Mesendoderm (in vitro differentiated cells): Measurements from ENCODE around the gene SSMEM1.
"Not testable (repeated sequence)": the region's sequence is repeated elsewhere in the genome, so short reads cannot be mapped to it uniquely, and the experiment has no call there.

Experiments used
- DNase-seq: peaks from one replicate; pipeline ENCODE4 v3.0.0; 2013
- H2AK5ac ChIP-seq: 2 replicates; pipeline ENCODE4 v1.6.1; 2013; ENCODE audit warnings: low read length, inconsistent platforms
- H2BK120ac ChIP-seq: 2 replicates; pipeline ENCODE4 v1.6.1; 2013; ENCODE audit warnings: low read depth, mild to moderate bottlenecking, low read length, moderate library complexity, mixed read lengths
- H2BK15ac ChIP-seq: replicated peaks from 2 replicates; pipeline ENCODE4 v1.6.1; 2013; ENCODE audit warnings: low read depth, mild to moderate bottlenecking, moderate library complexity
- H2BK5ac ChIP-seq: 2 replicates; pipeline ENCODE4 v1.6.1; 2013; ENCODE audit warnings: low read length, inconsistent platforms
- H3K18ac ChIP-seq: 2 replicates; pipeline ENCODE4 v1.6.1; 2013; ENCODE audit warnings: mild to moderate bottlenecking, low read length, mixed read lengths
- H3K23ac ChIP-seq: one replicate; pipeline ENCODE4 v1.6.1; 2013; ENCODE audit warnings: low read length
- H3K27ac ChIP-seq: 2 replicates; pipeline ENCODE4 v1.5.1; 2013; ENCODE audit warnings: low read depth, mild to moderate bottlenecking, inconsistent platforms, low read length, moderate library complexity
- H3K27me3 ChIP-seq: 2 replicates; pipeline ENCODE4 v1.6.1; 2013; ENCODE audit warnings: low read length, control low read depth, mild to moderate bottlenecking, inconsistent platforms; ENCODE audit not compliant: insufficient read depth, poor library complexity
- H3K36me3 ChIP-seq: 2 replicates; pipeline ENCODE4 v1.6.1; 2013; ENCODE audit warnings: low read length, inconsistent platforms; ENCODE audit not compliant: control insufficient read depth, insufficient read depth
- H3K4ac ChIP-seq: one replicate; pipeline ENCODE4 v1.6.1; 2013; ENCODE audit warnings: low read depth, mild to moderate bottlenecking, low read length, moderate library complexity
- H3K4me1 ChIP-seq: 2 replicates; pipeline ENCODE4 v1.6.1; 2013; ENCODE audit warnings: low read depth, low read length, inconsistent platforms; ENCODE audit not compliant: control insufficient read depth
- H3K4me2 ChIP-seq: 2 replicates; pipeline ENCODE4 v1.6.1; 2013; ENCODE audit warnings: low read length
- H3K4me3 ChIP-seq: 2 replicates; pipeline ENCODE4 v1.5.1; 2013; ENCODE audit warnings: mild to moderate bottlenecking, low read length
- H3K56ac ChIP-seq: one replicate; pipeline ENCODE4 v1.6.1; 2013; ENCODE audit warnings: low read length
- H3K79me1 ChIP-seq: 2 replicates; pipeline ENCODE4 v1.6.1; 2013; ENCODE audit warnings: low read length, inconsistent platforms
- H3K79me2 ChIP-seq: 2 replicates; pipeline ENCODE4 v1.6.1; 2013; ENCODE audit warnings: mild to moderate bottlenecking, low read length; ENCODE audit not compliant: control insufficient read depth, insufficient read depth
- H3K9ac ChIP-seq: 2 replicates; pipeline ENCODE4 v1.6.1; 2013; ENCODE audit warnings: low read length, inconsistent platforms
- H4K5ac ChIP-seq: one replicate; pipeline ENCODE4 v1.6.1; 2013; ENCODE audit warnings: low read length
- H4K8ac ChIP-seq: one replicate; pipeline ENCODE4 v1.6.1; 2013; ENCODE audit warnings: low read depth, mild to moderate bottlenecking, control low read depth, low read length, moderate library complexity
- WGBS: extraction: QIAGEN DNeasy Blood & Tissue Kit; methylation state at CpG from one replicate; pipeline ENCODE4 v1.1.7; 2013; ENCODE audit warnings: low lambda C conversion rate, missing lambda C conversion rate; ENCODE audit not compliant: insufficient coverage; ENCODE audit errors: extremely low coverage; 5-methylcytosine and 5-hydroxymethylcytosine counted together

Gene SSMEM1

GRCh38 chr7:130243486-130243885, 35.8 kb downstream of the SSMEM1 start:
- not testable (repeated sequence) for H3K27me3 ChIP-seq, H3K4ac ChIP-seq, H4K5ac ChIP-seq, H2BK120ac ChIP-seq, H3K56ac ChIP-seq, H3K4me1 ChIP-seq, H3K4me3 ChIP-seq, H3K9ac ChIP-seq, H3K36me3 ChIP-seq, H3K23ac ChIP-seq, H4K8ac ChIP-seq, DNase-seq, H3K4me2 ChIP-seq, H2BK5ac ChIP-seq, H2AK5ac ChIP-seq, H2BK15ac ChIP-seq, H3K18ac ChIP-seq, H3K27ac ChIP-seq, H3K79me1 ChIP-seq, H3K79me2 ChIP-seq
- WGBS = no CpG with 5 or more reads among the region's 1 CpG

- not testable (repeated sequence) for H3K27ac ChIP-seq, H3K56ac ChIP-seq, H2BK5ac ChIP-seq, H3K4me1 ChIP-seq, H2BK15ac ChIP-seq, H3K36me3 ChIP-seq, H3K4me3 ChIP-seq, H3K4ac ChIP-seq, H2AK5ac ChIP-seq, H2BK120ac ChIP-seq, H3K79me1 ChIP-seq, H3K79me2 ChIP-seq, H3K18ac ChIP-seq, DNase-seq, H3K27me3 ChIP-seq, H3K23ac ChIP-seq, H4K5ac ChIP-seq, H4K8ac ChIP-seq, H3K9ac ChIP-seq, H3K4me2 ChIP-seq
- WGBS = no CpG with 5 or more reads among the region's 1 CpG
These were observed 38.8 kb downstream of the SSMEM1 start for GRCh38 chr7:130246491-130246890.

GRCh38 chr7:130248842-130249241, 41.2 kb downstream of the SSMEM1 start:
- not testable (repeated sequence) for H3K4me1 ChIP-seq, H3K18ac ChIP-seq, H2BK15ac ChIP-seq, H3K56ac ChIP-seq, H3K27me3 ChIP-seq, H2BK5ac ChIP-seq, H3K4ac ChIP-seq, H3K79me2 ChIP-seq, H3K79me1 ChIP-seq, H2BK120ac ChIP-seq, H3K23ac ChIP-seq, H3K36me3 ChIP-seq, H4K8ac ChIP-seq, H3K9ac ChIP-seq, H3K27ac ChIP-seq, H2AK5ac ChIP-seq, H3K4me3 ChIP-seq, H3K4me2 ChIP-seq, H4K5ac ChIP-seq, DNase-seq
- no CpG with 5 or more reads among the region's 5 CpGs for WGBS

- H3K18ac ChIP-seq, H2BK15ac ChIP-seq, H3K27ac ChIP-seq, H3K4me2 ChIP-seq, H4K5ac ChIP-seq, H3K27me3 ChIP-seq, H3K56ac ChIP-seq, H3K4ac ChIP-seq, DNase-seq, H2BK120ac ChIP-seq, H3K79me2 ChIP-seq, H3K36me3 ChIP-seq, H3K23ac ChIP-seq, H3K4me1 ChIP-seq, H4K8ac ChIP-seq, H3K79me1 ChIP-seq, H3K9ac ChIP-seq, H2BK5ac ChIP-seq, H3K4me3 ChIP-seq, H2AK5ac ChIP-seq: not testable (repeated sequence)
- no CpG with 5 or more reads among the region's 3 CpGs for WGBS
These were observed 42.0 kb downstream of the SSMEM1 start for GRCh38 chr7:130249626-130250025.

GRCh38 chr7:130254555-130254954, 46.9 kb downstream of the SSMEM1 start:
- Histone ChIP-seq H3K9ac (no peak overlapping the region), H3K23ac (no peak overlapping the region), H3K56ac (no peak overlapping the region), H3K79me2 (no peaks in the 10 kb centered on the region), H3K18ac (no peak overlapping the region), H3K4ac (no peak overlapping the region), H3K4me1 (no peaks in the 10 kb centered on the region), H4K8ac (no peak overlapping the region), H3K36me3 (no peaks in the 10 kb centered on the region), H4K5ac (no peak overlapping the region), H2BK120ac (no peak overlapping the region), H3K27ac (no peak overlapping the region), H3K4me3 (no peak overlapping the region), H3K79me1 (no peaks in the 10 kb centered on the region), H2BK15ac (no peak overlapping the region), H3K27me3 (no peaks in the 10 kb centered on the region), H3K4me2 (no peak overlapping the region), H2BK5ac (no peak overlapping the region), H2AK5ac (no peak overlapping the region)
- no CpG with 5 or more reads among the region's 6 CpGs for WGBS
- DNase-seq = no peak

GRCh38 chr7:130256704-130257103, 49.0 kb downstream of the SSMEM1 start:
- Histone ChIP-seq H3K79me1 (no peaks in the 10 kb centered on the region), H3K79me2 (no peaks in the 10 kb centered on the region), H3K4me2 (no peak overlapping the region), H3K36me3 (no peaks in the 10 kb centered on the region), H4K5ac (no peak overlapping the region), H3K18ac (no peak overlapping the region), H2BK5ac (no peak overlapping the region), H3K56ac (no peak overlapping the region), H4K8ac (no peak overlapping the region), H3K23ac (no peak overlapping the region), H3K27ac (no peak overlapping the region), H2AK5ac (no peak overlapping the region), H3K9ac (no peak overlapping the region), H3K4ac (no peak overlapping the region), H3K4me3 (no peak overlapping the region), H2BK120ac (no peak overlapping the region), H3K4me1 (no peaks in the 10 kb centered on the region), H2BK15ac (no peak overlapping the region), H3K27me3 (no peaks in the 10 kb centered on the region)
- DNase-seq = no peak
- WGBS = no CpG with 5 or more reads among the region's 2 CpGs
